ENCODE data around the gene LRRC23.
"Not testable (repeated sequence)": the region's sequence is repeated elsewhere in the genome, so short reads cannot be mapped to it uniquely, and the experiment has no call there.

Gene LRRC23

DNA sequence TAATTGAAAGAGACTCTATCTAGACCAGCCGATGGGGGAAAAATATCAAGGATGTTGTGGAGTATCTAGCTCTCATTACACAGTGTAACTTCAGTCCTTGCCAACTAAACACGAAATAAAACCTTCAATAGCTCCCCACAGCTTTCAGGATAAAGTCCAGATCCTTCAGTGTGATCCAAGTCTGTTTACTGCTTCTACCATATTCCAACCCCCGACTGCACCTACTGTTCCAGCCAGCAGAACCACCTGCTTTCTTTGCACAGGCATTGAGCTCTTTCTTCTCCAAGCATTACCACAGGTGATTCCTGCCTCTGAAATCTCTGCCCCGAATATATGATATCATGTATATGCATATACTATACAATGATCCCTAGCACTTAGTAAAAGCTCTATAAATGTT is 2.2 kb upstream of the LRRC23 start:
- POLR2A ChIA-PET, result interaction anchor here (1.0 to 4.6 kb wide), 4 partner anchors 11 to 50 kb away, joined by 3 to 34 read pairs (median 3); partner anchors contain the start of gene ENO2
- DNase-seq (ENCODE audit: extremely low spot score), result no peak
- TF ChIP-seq L3MBTL2 (conservative IDR thresholded peaks at IDR 0.05), result no peak
- no peak for TF ChIP-seq CTBP1 (IDR thresholded peaks at IDR 0.05; ENCODE audit: borderline replicate concordance)
- no peak for TF ChIP-seq HDGF (IDR thresholded peaks at IDR 0.05; ENCODE audit: borderline replicate concordance)
- no peak for TF ChIP-seq NFRKB (IDR thresholded peaks at IDR 0.05)
- no peak for TF ChIP-seq ZNF384 (IDR thresholded peaks at IDR 0.05)
- CTCF ChIA-PET, result interaction anchor here (1.0 to 2.1 kb wide), 6 partner anchors 11 to 150 kb away, joined by 3 to 10 read pairs (median 6); no protein-coding TSS in a partner anchor

DNA sequence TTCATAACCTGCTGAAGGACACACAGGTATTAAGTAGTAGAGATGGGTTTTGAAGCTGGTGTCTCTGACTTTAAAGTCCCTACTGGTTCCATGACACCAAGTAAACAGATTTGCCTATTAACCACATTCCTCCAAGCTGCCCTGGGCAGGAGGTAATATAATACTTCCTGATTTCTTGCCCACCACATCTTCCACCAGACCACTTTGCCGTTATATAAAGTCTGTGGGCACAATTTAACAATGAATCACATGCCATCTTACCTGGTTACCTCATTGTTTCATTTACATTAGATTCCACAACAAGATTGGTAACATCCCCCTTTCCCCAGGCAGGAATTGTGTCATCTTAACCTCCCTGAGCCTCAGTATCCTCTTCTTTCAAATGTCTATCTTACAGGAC is 900 bp upstream of the LRRC23 start:
- ChIA-PET POLR2A (interaction anchor here (1.0 to 4.6 kb wide), 6 partner anchors 11 to 180 kb away, joined by 3 to 34 read pairs (median 9); partner anchors contain the start of genes C12orf57, CDCA3, COPS7A and ENO2), CTCF (interaction anchor here (1.0 to 2.1 kb wide), 2 partner anchors 31 to 152 kb away, joined by 3 to 7 read pairs; no protein-coding TSS in a partner anchor)
- DNase-seq (ENCODE audit: extremely low spot score), result no peak
- TF ChIP-seq, protein P1, sequence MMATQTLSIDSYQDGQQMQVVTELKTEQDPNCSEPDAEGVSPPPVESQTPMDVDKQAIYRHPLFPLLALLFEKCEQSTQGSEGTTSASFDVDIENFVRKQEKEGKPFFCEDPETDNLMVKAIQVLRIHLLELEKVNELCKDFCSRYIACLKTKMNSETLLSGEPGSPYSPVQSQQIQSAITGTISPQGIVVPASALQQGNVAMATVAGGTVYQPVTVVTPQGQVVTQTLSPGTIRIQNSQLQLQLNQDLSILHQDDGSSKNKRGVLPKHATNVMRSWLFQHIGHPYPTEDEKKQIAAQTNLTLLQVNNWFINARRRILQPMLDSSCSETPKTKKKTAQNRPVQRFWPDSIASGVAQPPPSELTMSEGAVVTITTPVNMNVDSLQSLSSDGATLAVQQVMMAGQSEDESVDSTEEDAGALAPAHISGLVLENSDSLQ (IDR thresholded peaks at IDR 0.05), result no peak
- TF ChIP-seq BHLHE40 (IDR thresholded peaks at IDR 0.05; ENCODE audit: borderline replicate concordance) (no peak), TARDBP (IDR thresholded peaks at IDR 0.05) (no peak), ARNT (IDR thresholded peaks at IDR 0.05) (no peak), FOXA1 (IDR thresholded peaks at IDR 0.05) (no peak), ZNF384 (IDR thresholded peaks at IDR 0.05) (no peak), L3MBTL2 (conservative IDR thresholded peaks at IDR 0.05) (no peak), CTBP1 (IDR thresholded peaks at IDR 0.05; ENCODE audit: borderline replicate concordance) (no peak), FOXM1 (IDR thresholded peaks at IDR 0.05; ENCODE audit: borderline replicate concordance) (no peak), HDGF (IDR thresholded peaks at IDR 0.05; ENCODE audit: borderline replicate concordance) (no peak), ELF4 (IDR thresholded peaks at IDR 0.05) (no peak), SP1 (IDR thresholded peaks at IDR 0.05) (no peak), SUZ12 (IDR thresholded peaks at IDR 0.05) (no peak), FOXK2 (IDR thresholded peaks at IDR 0.05) (no peak), NFRKB (IDR thresholded peaks at IDR 0.05) (no peak), LEF1 (IDR thresholded peaks at IDR 0.05; ENCODE audit: borderline replicate concordance) (no peak)

DNA sequence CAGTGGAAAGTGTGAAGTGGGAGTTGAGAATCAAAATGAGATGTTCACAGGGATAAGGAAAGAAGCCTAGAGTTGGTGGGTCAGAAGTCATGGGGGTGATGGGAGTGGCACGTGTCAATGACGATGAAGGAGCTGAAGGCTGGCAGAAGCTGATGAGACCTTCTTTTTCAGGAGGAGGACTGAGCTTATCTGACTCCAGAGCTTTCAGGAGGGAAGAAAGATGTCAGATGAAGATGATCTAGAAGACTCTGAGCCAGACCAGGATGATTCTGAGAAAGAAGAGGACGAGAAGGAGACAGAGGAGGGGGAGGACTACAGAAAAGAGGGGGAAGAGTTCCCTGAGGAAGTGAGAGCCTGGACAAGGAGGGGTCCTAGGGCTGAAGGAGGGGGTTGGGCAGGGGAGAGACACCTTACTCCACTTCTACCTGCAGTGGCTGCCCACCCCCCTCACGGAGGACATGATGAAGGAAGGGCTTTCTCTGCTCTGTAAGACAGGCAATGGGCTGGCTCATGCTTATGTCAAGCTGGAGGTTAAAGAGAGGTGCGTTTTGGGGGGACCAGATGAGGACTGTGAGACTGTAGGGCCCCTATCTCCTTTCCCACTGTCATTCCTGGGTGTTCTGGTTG is 905 bp downstream of the LRRC23 start:
- CTCF ChIA-PET, result interaction anchor here (0.5 to 1.5 kb wide), 4 partner anchors 14 to 246 kb away, joined by 3 to 8 read pairs (median 4); no protein-coding TSS in a partner anchor
- no peak for DNase-seq (ENCODE audit: extremely low spot score)
- no peak for TF ChIP-seq CTBP1 (IDR thresholded peaks at IDR 0.05; ENCODE audit: borderline replicate concordance)
- 0 out of 2 replicates have a peak, but pooled peaks have one; percentile 18 for TF ChIP-seq L3MBTL2 (conservative IDR thresholded peaks at IDR 0.05)
- POLR2A ChIA-PET, result interaction anchor here (0.9 to 4.6 kb wide), 10 partner anchors 9 to 182 kb away, joined by 3 to 34 read pairs (median 6); partner anchors contain the start of genes C12orf57, COPS7A, ENO2 and RNU7-1

DNA sequence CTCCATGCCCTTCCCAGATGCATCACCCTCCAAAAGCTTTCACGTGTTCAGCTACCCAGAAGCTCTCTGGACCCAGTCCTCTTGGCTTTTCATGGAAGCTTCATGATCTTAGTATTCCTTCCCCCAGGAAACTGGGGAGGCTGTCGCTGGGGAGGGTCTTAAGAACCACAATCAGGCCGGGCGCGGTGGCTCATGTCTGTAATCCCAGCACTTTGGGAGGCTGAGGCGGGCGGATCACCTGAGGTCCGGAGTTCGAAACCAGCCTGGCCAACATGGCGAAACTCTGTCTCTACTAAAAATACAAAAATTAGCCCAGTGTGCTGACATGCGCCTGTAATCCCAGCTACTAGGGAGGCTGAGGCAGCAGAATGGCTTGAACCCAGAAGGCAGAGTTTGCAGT is 3.5 kb downstream of the LRRC23 start:
- ChIA-PET POLR2A (interaction anchor here (0.8 to 4.3 kb wide), 5 partner anchors 17 to 57 kb away, joined by 3 to 23 read pairs (median 6); partner anchors contain the start of genes C12orf57, RNU7-1, SPSB2 and TPI1), CTCF (interaction anchor here (0.6 to 1.1 kb wide), 3 partner anchors 16 to 17 kb away, joined by 3 read pairs; no protein-coding TSS in a partner anchor)
- not testable (repeated sequence) for DNase-seq (ENCODE audit: extremely low spot score)

DNA sequence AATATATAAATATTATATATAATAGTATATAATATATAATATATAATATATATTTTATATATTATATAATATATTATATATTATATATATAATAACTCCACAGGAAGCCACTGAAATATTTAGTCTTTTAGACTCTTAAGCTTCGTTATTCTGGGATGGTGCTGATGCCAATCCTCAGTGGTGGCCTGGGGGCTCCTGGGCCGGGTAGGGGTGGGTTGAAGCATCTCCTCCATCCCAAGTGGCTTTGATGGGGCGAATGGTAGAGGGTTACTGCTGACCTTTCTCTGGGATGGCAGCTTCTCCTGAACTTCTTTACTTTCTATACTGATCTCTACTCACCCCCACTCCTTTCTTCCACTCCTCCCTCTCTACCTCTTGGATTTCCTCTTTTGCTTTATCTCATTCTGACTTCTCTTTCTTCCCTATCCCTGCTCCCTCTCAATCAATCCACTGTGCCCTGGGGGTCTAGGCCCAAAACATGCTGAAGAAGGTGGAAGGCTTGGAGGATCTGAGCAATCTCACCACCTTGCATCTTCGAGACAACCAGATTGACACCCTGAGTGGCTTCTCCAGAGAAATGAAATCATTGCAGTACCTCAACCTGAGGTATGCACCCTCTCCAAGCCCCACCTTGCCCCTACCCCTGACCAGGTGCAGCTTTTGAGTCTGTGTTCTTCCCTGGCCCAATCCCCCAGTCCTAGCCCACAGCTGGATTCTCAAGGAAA is 5.0 kb downstream of the LRRC23 start:
- no peak for DNase-seq (ENCODE audit: extremely low spot score)
- TF ChIP-seq SUZ12 (IDR thresholded peaks at IDR 0.05) (no peak), ZNF384 (IDR thresholded peaks at IDR 0.05) (no peak), FOXM1 (IDR thresholded peaks at IDR 0.05; ENCODE audit: borderline replicate concordance) (no peak), ARNT (IDR thresholded peaks at IDR 0.05) (no peak)
- ChIA-PET CTCF (interaction anchor here (1.0 to 3.4 kb wide), 3 partner anchors 15 to 37 kb away, joined by 3 to 11 read pairs (median 5); partner anchors contain the start of gene SPSB2), POLR2A (interaction anchor here (1.5 to 4.3 kb wide), 2 partner anchors 17 to 18 kb away, joined by 4 to 23 read pairs; no protein-coding TSS in a partner anchor)

DNA sequence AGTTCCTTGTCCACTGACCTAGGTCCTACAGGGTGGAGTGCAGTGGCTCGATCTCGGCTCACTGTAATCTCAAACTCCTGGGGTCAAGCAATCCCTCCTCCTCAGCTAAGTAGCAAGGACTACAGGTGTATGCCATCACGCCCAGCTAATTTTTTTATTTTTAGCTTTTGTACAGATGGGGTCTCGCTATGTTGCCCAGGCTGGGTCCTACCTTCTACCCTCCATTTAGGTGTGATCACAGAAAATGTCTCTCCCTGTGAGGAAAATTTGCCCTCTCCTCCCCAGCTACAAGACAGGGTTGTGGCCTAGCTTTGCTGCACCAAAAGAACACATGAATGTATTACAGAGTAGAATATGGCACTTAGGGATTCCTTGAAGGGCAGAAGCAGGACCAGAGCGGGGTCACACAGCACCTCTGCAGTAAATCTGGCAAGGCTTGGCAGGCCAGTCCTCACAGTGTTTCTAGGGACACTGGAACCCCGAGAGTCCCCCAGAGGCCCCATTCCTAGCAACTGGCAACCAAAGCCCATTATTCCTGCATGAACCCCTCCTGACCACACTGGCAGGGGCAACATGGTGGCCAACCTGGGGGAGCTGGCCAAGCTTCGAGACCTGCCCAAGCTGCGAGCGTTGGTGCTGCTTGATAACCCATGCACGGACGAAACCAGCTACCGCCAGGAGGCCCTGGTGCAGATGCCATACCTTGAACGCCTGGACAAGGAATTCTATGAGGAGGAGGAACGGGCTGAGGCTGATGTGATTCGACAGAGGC is 7.7 kb downstream of the LRRC23 start:
- TF ChIP-seq CTBP1 (IDR thresholded peaks at IDR 0.05; ENCODE audit: borderline replicate concordance) (no peak), ELF4 (IDR thresholded peaks at IDR 0.05) (no peak), LEF1 (IDR thresholded peaks at IDR 0.05; ENCODE audit: borderline replicate concordance) (no peak), BHLHE40 (IDR thresholded peaks at IDR 0.05; ENCODE audit: borderline replicate concordance) (no peak), HDGF (IDR thresholded peaks at IDR 0.05; ENCODE audit: borderline replicate concordance) (no peak), ARNT (IDR thresholded peaks at IDR 0.05) (no peak)
- TF ChIP-seq, protein P1 (IDR thresholded peaks at IDR 0.05), result no peak
- DNase-seq (ENCODE audit: extremely low spot score), result no peak
- CTCF ChIA-PET, result interaction anchor here (0.6 to 3.4 kb wide), 4 partner anchors 21 to 201 kb away, joined by 3 to 11 read pairs (median 4); partner anchors contain the start of gene SPSB2
- POLR2A ChIA-PET, result interaction anchor here (0.9 to 3.7 kb wide), 12 partner anchors 9 to 49 kb away, joined by 3 to 26 read pairs (median 4); partner anchors contain the start of genes C12orf57, RNU7-1 and SPSB2
